HUES64 (cell line): ENCODE results near the gene SMCO1.
"Not testable (repeated sequence)": the region's sequence is repeated elsewhere in the genome, so short reads cannot be mapped to it uniquely, and the experiment has no call there.

ENCODE experiments used
- H3K27ac ChIP-seq: 2 replicates; pipeline ENCODE4 v1.7.0; 2013; ENCODE audit warnings: low read depth, low read length, inconsistent platforms
- H3K27me3 ChIP-seq: 2 replicates; pipeline ENCODE4 v1.6.1; 2013; ENCODE audit warnings: mild to moderate bottlenecking, low read length; ENCODE audit not compliant: insufficient read depth
- H3K36me3 ChIP-seq: 2 replicates; pipeline ENCODE4 v1.6.1; 2013; ENCODE audit warnings: mild to moderate bottlenecking, low read length; ENCODE audit not compliant: insufficient read depth
- H3K4me1 ChIP-seq: 2 replicates; pipeline ENCODE4 v1.6.1; 2013; ENCODE audit warnings: mild to moderate bottlenecking, low read length, moderate library complexity; ENCODE audit not compliant: insufficient read depth
- H3K4me3 ChIP-seq: 2 replicates; pipeline ENCODE4 v1.5.1; 2013; ENCODE audit warnings: mild to moderate bottlenecking, low read length, moderate library complexity
- H3K9ac ChIP-seq: 2 replicates; pipeline ENCODE4 v1.6.1; 2013; ENCODE audit warnings: mild to moderate bottlenecking, low read depth, low read length
- H3K9me3 ChIP-seq: 2 replicates; pipeline ENCODE4 v1.6.1; 2013; ENCODE audit warnings: low read depth, low read length; ENCODE audit not compliant: insufficient read depth
- WGBS: fragments of 150-250, 120-280 bp; methylation state at CpG from one replicate; pipeline ENCODE4 v1.1.7; 2013; ENCODE audit warnings: missing lambda C conversion rate; 5-methylcytosine and 5-hydroxymethylcytosine counted together

SMCO1 gene

DNA sequence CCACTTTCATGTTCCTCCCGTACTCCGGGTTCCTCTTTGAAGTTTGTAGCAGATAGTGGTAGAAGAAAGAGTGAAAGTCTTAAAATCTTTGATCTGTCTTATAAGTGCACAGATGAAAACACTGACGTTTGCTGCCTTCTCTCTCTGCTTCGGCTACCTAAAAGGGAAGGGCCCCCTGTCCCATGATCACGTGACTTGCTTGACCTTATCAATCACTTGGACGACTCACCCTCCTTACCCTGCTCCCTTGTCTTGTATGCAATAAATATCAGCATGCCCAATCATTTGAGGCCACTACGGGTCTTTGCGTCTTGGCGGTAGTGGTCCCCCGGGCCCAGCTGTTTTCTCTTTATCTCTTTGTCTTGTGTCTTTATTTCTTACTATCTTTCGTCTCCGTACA lies 6.1 kb upstream of the SMCO1 start:
- H3K9ac ChIP-seq, H3K27ac ChIP-seq, H3K4me3 ChIP-seq, H3K4me1 ChIP-seq, H3K36me3 ChIP-seq, H3K27me3 ChIP-seq: not testable (repeated sequence)
- 92% methylated on average over 10 of the region's 12 CpGs for WGBS
- H3K9me3 ChIP-seq, result peaks cover 45% of the 10 kb centered on the region

DNA sequence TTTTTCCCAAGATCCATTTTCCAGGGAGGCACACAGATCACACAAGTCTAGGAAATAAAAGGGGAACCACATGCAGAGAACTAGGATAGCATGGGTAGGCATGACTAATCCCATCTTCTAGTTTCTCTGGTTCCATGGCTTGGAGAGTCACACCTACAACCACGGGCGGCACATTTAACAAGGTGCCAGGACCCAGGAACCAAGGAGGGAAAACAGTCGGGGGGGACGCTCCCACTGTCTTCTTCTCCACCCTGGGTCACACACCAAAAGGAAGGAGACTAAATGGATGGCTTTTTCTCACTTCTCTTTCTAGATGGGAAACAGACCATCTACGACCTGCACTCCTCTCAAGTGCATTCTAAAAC lies 4.6 kb upstream of the SMCO1 start:
- no peaks in the 10 kb centered on the region for H3K27me3 ChIP-seq
- H3K9ac ChIP-seq, result no peak overlapping the region
- 93% methylated on average over 5 of the region's 5 CpGs for WGBS
- no peak overlapping the region for H3K4me3 ChIP-seq
- peaks cover 45% of the 10 kb centered on the region for H3K9me3 ChIP-seq
- no peaks in the 10 kb centered on the region; the same call in 1 of the 2 replicates for H3K4me1 ChIP-seq
- no peak overlapping the region for H3K27ac ChIP-seq
- H3K36me3 ChIP-seq, result no peaks in the 10 kb centered on the region

DNA sequence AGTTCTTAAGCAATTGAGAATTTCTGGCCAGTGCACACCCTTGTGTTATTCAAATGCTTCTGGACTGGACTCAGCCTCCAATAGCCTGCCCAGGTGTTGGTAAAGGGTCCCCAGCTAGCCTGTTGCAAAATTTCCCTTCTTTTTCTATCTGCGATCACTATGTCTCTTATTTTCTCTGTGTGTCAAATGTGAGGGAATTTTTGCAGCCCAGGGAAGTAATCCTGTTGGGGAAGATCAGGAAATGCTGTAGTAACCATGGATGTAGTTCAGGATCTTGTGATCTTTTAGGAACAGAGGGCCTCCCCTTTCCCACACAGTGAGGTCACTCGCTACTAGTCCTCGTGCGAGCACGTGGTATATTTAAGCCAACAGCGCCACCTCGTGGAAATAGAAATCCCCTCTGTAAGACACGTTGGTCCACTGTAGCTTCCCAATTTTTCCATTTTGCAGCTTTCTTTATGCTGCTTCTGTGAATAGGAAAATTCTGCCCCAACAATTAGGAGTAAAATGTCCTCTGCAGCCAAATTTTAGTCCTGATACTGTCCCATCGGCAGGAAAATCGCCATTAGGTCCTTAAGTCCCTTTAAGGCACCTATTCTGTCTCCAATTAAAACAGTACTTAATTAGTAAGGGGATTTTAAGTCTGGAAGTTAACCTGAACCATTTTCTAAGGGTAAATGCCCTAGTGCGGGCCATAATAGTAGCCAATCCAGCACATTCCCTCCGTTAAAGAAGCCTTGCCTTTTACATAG lies 4.0 kb upstream of the SMCO1 start:
- H3K27me3 ChIP-seq, result no peaks in the 10 kb centered on the region
- no peak overlapping the region for H3K4me3 ChIP-seq
- no peak overlapping the region for H3K9ac ChIP-seq
- peaks cover 45% of the 10 kb centered on the region for H3K9me3 ChIP-seq
- WGBS, result 60% methylated on average over 12 of the region's 12 CpGs
- peak overlapping the region; percentile 70; the same call in 1 of the 2 replicates for H3K27ac ChIP-seq
- H3K4me1 ChIP-seq, result no peaks in the 10 kb centered on the region; the same call in 1 of the 2 replicates
- H3K36me3 ChIP-seq, result no peaks in the 10 kb centered on the region

DNA sequence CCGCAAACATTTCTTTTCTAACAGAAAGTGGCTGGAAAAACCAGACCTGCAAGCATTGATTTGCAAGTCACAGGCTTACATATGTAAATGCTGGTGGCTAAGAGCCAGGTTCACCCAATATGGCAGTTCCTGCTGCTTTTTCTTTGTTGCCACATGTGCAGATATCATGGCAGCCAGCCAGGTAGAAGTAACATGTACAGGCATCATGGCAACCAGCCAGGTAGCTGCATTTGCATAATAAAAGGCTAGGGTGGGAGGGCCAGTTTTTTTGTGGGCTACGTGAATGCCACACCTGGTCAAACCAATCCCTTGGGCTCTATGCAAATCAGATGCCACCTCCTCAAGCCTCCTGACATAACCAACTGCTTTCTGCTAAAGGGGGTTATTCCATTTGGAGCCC lies 2.8 kb upstream of the SMCO1 start:
- Histone ChIP-seq H3K4me1 (no peaks in the 10 kb centered on the region; the same call in 1 of the 2 replicates), H3K9ac (no peak overlapping the region), H3K9me3 (peaks cover 45% of the 10 kb centered on the region), H3K4me3 (no peak overlapping the region; the same call in 1 of the 2 replicates), H3K36me3 (no peaks in the 10 kb centered on the region), H3K27me3 (no peaks in the 10 kb centered on the region), H3K27ac (peak overlapping the region; percentile 76; the same call in 1 of the 2 replicates)
- 92% methylated on average over 2 of the region's 2 CpGs for WGBS

DNA sequence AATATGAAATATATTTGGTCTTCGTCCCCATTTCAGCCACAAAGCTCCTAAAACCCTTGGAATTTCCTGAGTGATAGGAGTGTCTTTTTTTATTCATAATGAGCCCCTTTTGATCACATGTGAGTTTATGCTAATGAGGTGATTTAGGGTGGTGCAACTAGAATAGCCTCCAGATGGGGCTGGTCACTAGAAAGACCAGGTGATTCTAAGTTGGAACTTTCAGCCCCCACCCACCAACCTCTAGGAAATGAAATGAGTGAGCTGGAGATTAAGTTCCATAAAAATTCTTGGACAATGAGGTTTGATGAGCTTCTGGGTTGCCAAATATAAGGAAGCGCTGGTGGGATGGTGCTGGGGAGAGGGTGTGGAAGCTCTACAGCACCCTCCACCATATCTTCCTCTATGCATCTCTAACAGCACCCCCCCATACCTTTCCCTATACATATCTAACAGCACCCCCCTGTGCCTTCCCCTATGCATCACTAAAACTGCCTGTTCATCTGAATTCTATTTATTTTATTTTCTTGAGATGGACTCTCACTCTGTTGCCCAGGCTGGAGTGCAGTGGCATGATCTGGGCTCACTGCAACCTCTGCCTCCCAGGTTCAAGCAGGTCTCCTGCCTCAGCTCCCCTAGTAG lies 2.1 kb upstream of the SMCO1 start:
- Histone ChIP-seq H3K4me1 (no peaks in the 10 kb centered on the region; the same call in 1 of the 2 replicates), H3K27ac (peak overlapping the region; percentile 76; the same call in 1 of the 2 replicates), H3K36me3 (no peaks in the 10 kb centered on the region), H3K9me3 (peaks cover 42% of the 10 kb centered on the region), H3K27me3 (no peaks in the 10 kb centered on the region), H3K9ac (no peak overlapping the region), H3K4me3 (no peak overlapping the region; the same call in 1 of the 2 replicates)
- 100% methylated on average over 1 of the region's 2 CpGs for WGBS

DNA sequence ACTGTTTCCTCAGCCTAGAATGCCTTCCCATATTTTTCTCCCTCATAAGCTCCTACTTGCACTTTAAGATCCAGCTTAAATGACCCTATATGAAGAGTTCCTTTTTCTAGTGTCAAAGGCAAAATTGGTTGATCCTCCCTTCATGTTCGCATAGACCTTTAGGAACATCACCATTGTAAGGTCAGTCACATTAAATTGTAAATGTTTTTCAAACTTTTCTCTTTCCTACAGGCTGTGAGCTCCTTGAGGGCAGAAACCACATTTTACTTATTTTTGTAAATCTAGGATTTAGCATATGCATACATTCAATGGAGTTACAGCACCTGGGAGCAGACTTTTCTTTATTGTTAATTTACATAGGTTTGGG lies 813 bp downstream of the SMCO1 start:
- no peak overlapping the region for H3K27ac ChIP-seq
- H3K36me3 ChIP-seq, result no peaks in the 10 kb centered on the region
- WGBS, result 90% methylated on average over 1 of the region's 1 CpG
- peaks cover 20% of the 10 kb centered on the region for H3K9me3 ChIP-seq
- H3K9ac ChIP-seq, result no peak overlapping the region
- H3K4me3 ChIP-seq, result no peak overlapping the region
- H3K27me3 ChIP-seq, result no peaks in the 10 kb centered on the region
- no peaks in the 10 kb centered on the region; the same call in 1 of the 2 replicates for H3K4me1 ChIP-seq

DNA sequence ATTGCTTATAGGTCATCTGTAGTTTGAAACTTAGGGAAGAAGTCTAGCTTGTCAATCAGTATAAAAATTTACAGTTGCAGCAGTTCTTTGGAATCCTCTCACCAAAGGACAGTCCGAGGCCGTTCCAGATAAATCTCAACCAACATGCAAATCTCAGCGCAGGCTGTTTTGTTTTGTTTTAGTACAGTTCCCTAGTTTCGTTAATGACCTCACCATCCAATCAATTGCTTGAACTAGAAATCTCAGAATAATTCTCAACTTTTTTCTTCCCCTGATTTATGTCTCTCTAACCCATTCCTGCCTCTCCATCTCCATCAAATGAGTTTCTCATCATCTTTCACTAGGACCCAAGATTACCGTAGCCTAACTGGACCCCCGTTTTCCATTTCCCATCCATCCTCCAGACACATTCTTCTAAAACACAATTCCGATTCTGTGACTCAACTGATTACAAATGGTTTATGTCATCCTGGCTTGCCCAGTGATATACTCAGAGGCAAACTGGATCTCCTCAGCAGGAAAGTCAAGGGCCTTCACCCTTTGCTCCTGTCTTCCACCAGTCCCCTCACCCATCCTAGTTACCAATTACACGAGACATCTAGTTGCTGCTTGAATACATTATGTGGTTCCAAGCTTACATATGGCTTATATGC lies 1.3 kb downstream of the SMCO1 start:
- Histone ChIP-seq H3K4me3 (no peak overlapping the region), H3K36me3 (no peaks in the 10 kb centered on the region), H3K9ac (no peak overlapping the region), H3K27me3 (no peaks in the 10 kb centered on the region), H3K9me3 (peaks cover 15% of the 10 kb centered on the region), H3K27ac (no peak overlapping the region), H3K4me1 (no peaks in the 10 kb centered on the region; the same call in 1 of the 2 replicates)
- WGBS, result 93% methylated on average over 8 of the region's 8 CpGs

DNA sequence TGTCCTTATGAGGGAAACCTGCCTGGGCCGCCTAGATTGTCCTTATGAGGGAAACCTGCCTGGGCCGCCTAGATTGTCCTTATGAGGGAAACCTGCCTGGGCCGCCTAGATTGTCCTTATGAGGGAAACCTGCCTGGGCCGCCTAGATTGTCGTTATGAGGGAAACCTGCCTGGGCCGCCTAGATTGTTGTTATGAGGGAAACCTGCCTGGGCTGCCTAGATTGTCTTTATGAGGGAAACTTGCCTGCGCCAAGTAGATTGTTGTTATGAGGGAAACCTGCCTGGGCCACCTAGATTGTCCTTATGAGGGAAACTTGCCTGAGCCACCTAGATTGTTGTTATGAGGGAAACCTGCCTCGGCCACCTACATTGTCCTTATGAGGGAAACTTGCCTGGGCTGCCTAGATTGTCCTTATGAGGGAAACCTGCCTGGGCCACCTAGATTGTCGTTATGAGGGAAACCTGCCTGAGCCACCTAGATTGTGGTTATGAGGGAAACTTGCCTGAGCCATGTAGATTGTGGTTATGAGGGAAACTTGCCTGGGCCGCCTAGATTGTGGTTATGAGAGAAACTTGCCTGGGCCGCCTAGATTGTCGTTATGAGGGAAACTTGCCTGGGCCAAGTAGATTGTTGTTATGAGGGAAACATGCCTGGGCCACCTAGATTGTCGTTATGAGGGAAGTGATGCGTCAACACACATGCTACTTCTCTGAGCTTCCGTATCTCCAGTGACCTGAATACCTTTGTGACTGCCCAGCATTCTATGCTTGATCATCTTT lies 3.3 kb downstream of the SMCO1 start:
- H3K27ac ChIP-seq, H3K36me3 ChIP-seq, H3K9ac ChIP-seq, H3K4me3 ChIP-seq, H3K4me1 ChIP-seq, H3K27me3 ChIP-seq: not testable (repeated sequence)
- WGBS, result 94% methylated on average over 13 of the region's 15 CpGs
- H3K9me3 ChIP-seq, result peaks cover 11% of the 10 kb centered on the region

DNA sequence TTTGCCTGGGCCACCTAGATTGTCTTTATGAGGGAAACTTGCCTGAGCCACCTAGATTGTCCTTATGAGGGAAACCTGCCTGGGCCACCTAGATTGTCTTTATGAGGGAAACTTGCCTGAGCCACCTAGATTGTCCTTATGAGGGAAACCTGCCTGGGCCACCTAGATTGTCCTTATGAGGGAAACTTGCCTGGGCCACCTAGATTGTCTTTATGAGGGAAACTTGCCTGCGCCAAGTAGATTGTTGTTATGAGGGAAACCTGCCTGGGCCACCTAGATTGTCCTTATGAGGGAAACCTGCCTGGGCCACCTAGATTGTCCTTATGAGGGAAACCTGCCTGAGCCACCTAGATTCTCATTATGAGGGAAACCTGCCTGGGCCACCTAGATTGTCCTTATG lies 4.0 kb downstream of the SMCO1 start:
- peaks cover 18% of the 10 kb centered on the region for H3K9me3 ChIP-seq
- H3K36me3 ChIP-seq, H3K27ac ChIP-seq, H3K9ac ChIP-seq, H3K4me1 ChIP-seq, H3K27me3 ChIP-seq, H3K4me3 ChIP-seq: not testable (repeated sequence)
- 92% methylated on average over 1 of the region's 1 CpG for WGBS

DNA sequence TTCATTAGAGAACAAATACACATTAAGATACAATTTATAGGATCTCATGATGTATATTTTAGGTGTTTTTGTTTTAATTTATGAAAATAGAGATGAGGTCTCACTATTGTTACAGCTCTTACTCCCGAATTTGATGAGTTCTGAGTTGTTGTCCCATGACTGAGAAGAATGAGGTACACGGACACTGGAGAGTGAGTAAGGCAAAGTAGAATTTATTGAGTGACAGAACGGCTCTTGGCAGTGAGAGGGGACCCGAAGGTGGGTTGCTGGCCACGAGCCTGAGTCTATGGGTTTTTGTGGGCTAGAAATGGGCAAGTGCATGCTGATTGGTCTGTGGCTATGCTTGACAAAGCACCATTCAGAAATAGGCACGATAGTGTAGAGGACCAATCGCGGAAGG lies 8.5 kb downstream of the SMCO1 start:
- Histone ChIP-seq H3K36me3 (no peaks in the 10 kb centered on the region), H3K9me3 (peaks cover 18% of the 10 kb centered on the region), H3K27me3 (no peaks in the 10 kb centered on the region), H3K9ac (no peak overlapping the region), H3K4me1 (no peaks in the 10 kb centered on the region), H3K27ac (no peak overlapping the region), H3K4me3 (no peak overlapping the region)
- whole genome bisulfite sequencing, result 94% methylated on average over 8 of the region's 8 CpGs

DNA sequence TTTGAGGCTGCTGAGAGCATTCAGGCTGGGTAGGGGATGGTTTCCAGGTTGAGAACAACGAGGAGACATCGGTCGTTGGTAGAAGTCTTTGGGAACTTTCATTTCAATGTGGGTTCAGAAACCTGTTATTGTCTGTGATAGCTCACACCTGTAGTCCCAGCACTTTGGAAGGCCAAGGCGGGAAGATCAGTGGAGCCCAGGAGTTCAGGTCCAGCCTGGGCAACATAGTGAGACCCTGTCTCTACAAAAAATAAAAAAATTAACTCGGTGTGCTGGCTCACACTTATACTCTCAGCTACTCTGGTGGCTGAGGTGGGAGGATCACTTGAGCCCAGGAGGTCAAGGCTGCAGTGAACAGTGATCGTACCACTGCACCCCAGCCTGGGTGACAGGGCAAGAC lies 10.6 kb downstream of the SMCO1 start:
- WGBS, result 94% methylated on average over 6 of the region's 6 CpGs
- H3K9ac ChIP-seq, result no peak overlapping the region
- no peaks in the 10 kb centered on the region for H3K36me3 ChIP-seq
- H3K27ac ChIP-seq, result no peak overlapping the region
- H3K4me3 ChIP-seq, result no peak overlapping the region
- no peaks in the 10 kb centered on the region for H3K27me3 ChIP-seq
- H3K4me1 ChIP-seq, result peaks cover 8% of the 10 kb centered on the region; the same call in 1 of the 2 replicates
- peaks cover 18% of the 10 kb centered on the region for H3K9me3 ChIP-seq
